Tibial nerve (tissue), 4 donors: ENCODE results near the gene IBA57.

Experiments used
- EP300 ChIP-seq, 2 donors: sonication (generic); formaldehyde crosslinking; IDR thresholded peaks; one replicate each; pipeline ENCODE4 v1.6.1; 2017; ENCODE audit warnings: antibody characterized with exemption in 2 of 2, mild to moderate bottlenecking in 1 of 2
- POLR2A ChIP-seq, 2 donors: fragments of 450-650 bp; IDR thresholded peaks; one replicate each; pipeline ENCODE4 v1.6.1; 2017; ENCODE audit warnings: antibody characterized with exemption in 2 of 2, mild to moderate bottlenecking in 2 of 2, moderate library complexity in 2 of 2
- TF ChIP-seq, protein P1 (sequence below), 5 experiments: fragments of 200-600 bp in 3 of 5; fragments of 450-650 bp in 2 of 5; sonication (generic) in 3 of 5; IDR thresholded peaks; one replicate each; pipeline ENCODE4 v1.5.1; 2016 to 2019; ENCODE audit warnings: antibody characterized with exemption in 5 of 5, mild to moderate bottlenecking in 3 of 5, moderate library complexity in 2 of 5

DNA sequence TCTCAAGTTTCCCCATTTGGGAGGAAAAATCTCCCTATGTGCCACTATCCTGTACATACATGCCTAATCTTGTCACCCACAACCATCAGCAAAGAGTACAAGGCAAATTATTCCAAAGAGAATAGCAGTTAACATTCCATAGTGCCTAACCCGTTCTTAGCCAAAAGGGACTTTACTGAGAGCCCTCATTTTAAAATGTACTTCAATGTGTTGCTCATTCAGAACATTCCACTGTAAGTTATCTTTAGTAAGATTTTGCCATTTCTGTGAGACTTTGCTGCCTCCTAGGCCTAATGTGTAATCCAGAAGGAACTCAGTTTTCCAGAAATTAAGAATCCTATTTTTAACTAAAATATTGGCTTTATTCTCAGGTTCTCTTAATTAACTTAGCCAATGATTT is 45.3 kb upstream of the IBA57 start:
- TF ChIP-seq, protein P1, sequence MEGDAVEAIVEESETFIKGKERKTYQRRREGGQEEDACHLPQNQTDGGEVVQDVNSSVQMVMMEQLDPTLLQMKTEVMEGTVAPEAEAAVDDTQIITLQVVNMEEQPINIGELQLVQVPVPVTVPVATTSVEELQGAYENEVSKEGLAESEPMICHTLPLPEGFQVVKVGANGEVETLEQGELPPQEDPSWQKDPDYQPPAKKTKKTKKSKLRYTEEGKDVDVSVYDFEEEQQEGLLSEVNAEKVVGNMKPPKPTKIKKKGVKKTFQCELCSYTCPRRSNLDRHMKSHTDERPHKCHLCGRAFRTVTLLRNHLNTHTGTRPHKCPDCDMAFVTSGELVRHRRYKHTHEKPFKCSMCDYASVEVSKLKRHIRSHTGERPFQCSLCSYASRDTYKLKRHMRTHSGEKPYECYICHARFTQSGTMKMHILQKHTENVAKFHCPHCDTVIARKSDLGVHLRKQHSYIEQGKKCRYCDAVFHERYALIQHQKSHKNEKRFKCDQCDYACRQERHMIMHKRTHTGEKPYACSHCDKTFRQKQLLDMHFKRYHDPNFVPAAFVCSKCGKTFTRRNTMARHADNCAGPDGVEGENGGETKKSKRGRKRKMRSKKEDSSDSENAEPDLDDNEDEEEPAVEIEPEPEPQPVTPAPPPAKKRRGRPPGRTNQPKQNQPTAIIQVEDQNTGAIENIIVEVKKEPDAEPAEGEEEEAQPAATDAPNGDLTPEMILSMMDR (IDR thresholded peaks at IDR 0.05) = no peak
- TF ChIP-seq EP300 (IDR thresholded peaks at IDR 0.05) (no peak), POLR2A (IDR thresholded peaks at IDR 0.05) (no peak)
